Liver (tissue), 9 donors: ENCODE results near the gene FASN. TPM values are rescaled to one million over a fixed set of nuclear protein-coding genes. Genes with fewer than 3 reads are reported as not detected.

Source experiments
- DNase-seq: peaks from one replicate; pipeline ENCODE4 v3.0.0-alpha.2; 2017; ENCODE audit warnings: low spot score
- H3K27ac ChIP-seq, 2 donors: one replicate each; pipeline ENCODE4 v1.7.0; 2013; ENCODE audit warnings: inconsistent platforms in 2 of 2, low read length in 2 of 2, control low read depth in 1 of 2, low read depth in 1 of 2, mild to moderate bottlenecking in 1 of 2
- H3K27me3 ChIP-seq, 4 donors: one replicate each; pipeline versions ENCODE4 v1.6.1 to v1.7.0; 2013; ENCODE audit warnings: low read length in 3 of 4, inconsistent platforms in 1 of 4, mild to moderate bottlenecking in 1 of 4, moderate library complexity in 1 of 4; ENCODE audit not compliant: control insufficient read depth in 4 of 4, insufficient read depth in 4 of 4
- H3K36me3 ChIP-seq, 4 donors: one replicate each; pipeline versions ENCODE4 v1.6.1 to v1.7.0; 2013; ENCODE audit warnings: low read length in 3 of 4, mild to moderate bottlenecking in 3 of 4, low read depth in 1 of 4, moderate library complexity in 1 of 4; ENCODE audit not compliant: control insufficient read depth in 4 of 4, insufficient read depth in 3 of 4
- H3K4me1 ChIP-seq, 4 donors: one replicate each; pipeline versions ENCODE4 v1.6.1 to v1.7.0; 2013; ENCODE audit warnings: low read length in 3 of 4, mild to moderate bottlenecking in 3 of 4, moderate library complexity in 1 of 4; ENCODE audit not compliant: control insufficient read depth in 4 of 4, insufficient read depth in 4 of 4
- H3K4me3 ChIP-seq, 3 donors: one replicate each; pipeline versions ENCODE4 v1.6.1 to v1.7.0; 2013; ENCODE audit warnings: low read length in 3 of 3, control low read depth in 1 of 3, low read depth in 1 of 3, mild to moderate bottlenecking in 1 of 3
- H3K9ac ChIP-seq, 2 donors: one replicate each; pipeline ENCODE4 v1.7.0; 2013; ENCODE audit warnings: low read length in 2 of 2, mild to moderate bottlenecking in 2 of 2, moderate library complexity in 2 of 2, control low read depth in 1 of 2, low read depth in 1 of 2
- H3K9me3 ChIP-seq, 4 donors: one replicate each; pipeline versions ENCODE4 v1.6.1 to v1.7.0; 2013; ENCODE audit warnings: low read length in 3 of 4; ENCODE audit not compliant: control insufficient read depth in 4 of 4
- FOXA1 ChIP-seq: IDR thresholded peaks from 2 replicates; pipeline ENCODE4 v1.6.1; 2016; ENCODE audit warnings: antibody characterized with exemption
- FOXA2 ChIP-seq: IDR thresholded peaks from 2 replicates; pipeline ENCODE4 v1.6.1; 2016; ENCODE audit warnings: antibody characterized with exemption
- GABPA ChIP-seq, 2 donors: IDR thresholded peaks in 1 of 2; conservative IDR thresholded peaks in 1 of 2; 2 replicates each; pipeline ENCODE4 v1.6.1; 2016; ENCODE audit warnings: antibody characterized with exemption in 2 of 2, mild to moderate bottlenecking in 1 of 2, moderate library complexity in 1 of 2
- HNF4A ChIP-seq, 2 donors: conservative IDR thresholded peaks; 2 replicates each; pipeline ENCODE4 v1.6.1; 2016; ENCODE audit warnings: antibody characterized with exemption in 2 of 2, mild to moderate bottlenecking in 2 of 2
- HNF4G ChIP-seq: IDR thresholded peaks from 2 replicates; pipeline ENCODE4 v1.6.1; 2016; ENCODE audit warnings: antibody characterized with exemption
- JUND ChIP-seq, 2 donors: IDR thresholded peaks; 2 replicates each; pipeline ENCODE4 v1.6.1; 2016; ENCODE audit warnings: antibody characterized with exemption in 2 of 2
- NR2F2 ChIP-seq: IDR thresholded peaks from 2 replicates; pipeline ENCODE4 v1.6.1; 2016; ENCODE audit warnings: antibody characterized with exemption
- RAD21 ChIP-seq, 2 donors: IDR thresholded peaks; 2 replicates each; pipeline ENCODE4 v1.6.1; 2016; ENCODE audit warnings: antibody characterized with exemption in 2 of 2, mild to moderate bottlenecking in 2 of 2
- RXRA ChIP-seq, 2 donors: IDR thresholded peaks; 2 replicates each; pipeline ENCODE4 v1.6.1; 2017 to 2018; ENCODE audit warnings: antibody characterized with exemption in 2 of 2, mild to moderate bottlenecking in 1 of 2
- SP1 ChIP-seq: IDR thresholded peaks from 2 replicates; pipeline ENCODE4 v1.6.1; 2018; ENCODE audit warnings: antibody characterized with exemption, mild to moderate bottlenecking
- TAF1 ChIP-seq: conservative IDR thresholded peaks from 2 replicates; pipeline ENCODE4 v1.6.1; 2016; ENCODE audit warnings: antibody characterized with exemption, mild to moderate bottlenecking
- YY1 ChIP-seq: IDR thresholded peaks from 2 replicates; pipeline ENCODE4 v1.6.1; 2016; ENCODE audit warnings: antibody characterized with exemption, mild to moderate bottlenecking
- WGBS: extraction: QIAGEN DNeasy Blood & Tissue Kit; methylation state at CpG from one replicate; pipeline ENCODE4 v1.1.7; 2013; 5-methylcytosine and 5-hydroxymethylcytosine counted together
- polyA plus RNA-seq, 2 donors: library from polyadenylated mRNA; stranded (reverse) in 1 of 2; unstranded in 1 of 2; fragments of 200-250 nt in 1 of 2; fragments of >200 nt in 1 of 2; fragmentation: Nextera tagmentation in 1 of 2; extraction: Ambion mirVana in 1 of 2; gene quantifications; one replicate each; pipeline versions ENCODE4 v1.2.1 to v1.2.3, GENCODE V29; 2013 to 2015
- total RNA-seq, 2 donors: library from RNA; depleted of rRNA; stranded (reverse); fragments of >200 nt; gene quantifications; one replicate each; pipeline ENCODE4 v1.2.3, GENCODE V29; 2014
- TF ChIP-seq, protein P1 (sequence below): IDR thresholded peaks from 2 replicates; pipeline ENCODE4 v1.6.1; 2016; ENCODE audit warnings: antibody characterized with exemption
- TF ChIP-seq, protein P2 (sequence below): IDR thresholded peaks from 2 replicates; pipeline ENCODE4 v1.6.1; 2016; ENCODE audit warnings: antibody characterized with exemption
- TF ChIP-seq, protein P3 (sequence below): IDR thresholded peaks from 2 replicates; pipeline ENCODE4 v1.6.1; 2016; ENCODE audit warnings: antibody characterized with exemption
- TF ChIP-seq, protein P4 (sequence below): fragments of 150-350 bp; IDR thresholded peaks from 2 replicates; pipeline ENCODE4 v1.5.1; 2017; ENCODE audit warnings: improper control_type of control experiment, low read depth, low read length; ENCODE audit not compliant: missing input control
- TF ChIP-seq, protein P5 (sequence below): IDR thresholded peaks from 2 replicates; pipeline ENCODE4 v1.6.1; 2016; ENCODE audit warnings: antibody characterized with exemption, mild to moderate bottlenecking
- donor health status: healthy.
- donor health status: healthy.
- donor health status: healthy.
- donor health status: healthy.
- donor health status: healthy.

The FASN gene
- total and polyA plus RNA-seq, 4 donors = 53.1 to 229 (median 130) TPM

DNA sequence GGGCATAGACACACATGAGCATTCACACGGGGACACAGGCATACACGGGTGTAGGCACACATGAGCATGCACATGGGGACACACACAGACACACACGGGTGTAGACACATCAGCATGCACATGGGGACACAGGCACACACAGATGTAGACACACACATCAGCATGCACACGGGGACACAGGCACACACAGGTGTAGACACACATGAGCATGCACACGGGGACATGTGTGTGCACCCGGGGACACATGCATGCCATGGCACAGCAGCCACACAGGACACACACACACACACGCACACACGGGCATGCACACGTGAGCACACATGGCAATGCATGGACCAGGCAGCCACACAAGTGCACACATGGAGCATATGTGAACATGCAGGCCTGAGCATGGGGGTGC is 55.4 kb downstream of the FASN start:
- WGBS = 93% methylated on average over 9 of the region's 9 CpGs

More for the DNA sequence above, 55.4 kb downstream of the FASN start:
- H3K9ac ChIP-seq = no peak overlapping the region
- peaks cover 0 to 8% (median 1%) of the 10 kb centered on the region in 4 donors for H3K36me3 ChIP-seq
- no peaks in the 10 kb centered on the region for H3K9me3 ChIP-seq
- TF ChIP-seq SP1 (no peak), RAD21 (IDR thresholded peaks at IDR 0.05) (no peak), HNF4G (no peak), TAF1 (no peak), GABPA (IDR thresholded peaks at IDR 0.05 in 1 of 2, conservative IDR thresholded peaks at IDR 0.05 in 1 of 2) (no peak), FOXA2 (no peak), JUND (IDR thresholded peaks at IDR 0.05) (no peak), RXRA (IDR thresholded peaks at IDR 0.05) (no peak), NR2F2 (no peak), HNF4A (conservative IDR thresholded peaks at IDR 0.05) (no peak), FOXA1 (no peak), YY1 (no peak)
- TF ChIP-seq, protein P1, sequence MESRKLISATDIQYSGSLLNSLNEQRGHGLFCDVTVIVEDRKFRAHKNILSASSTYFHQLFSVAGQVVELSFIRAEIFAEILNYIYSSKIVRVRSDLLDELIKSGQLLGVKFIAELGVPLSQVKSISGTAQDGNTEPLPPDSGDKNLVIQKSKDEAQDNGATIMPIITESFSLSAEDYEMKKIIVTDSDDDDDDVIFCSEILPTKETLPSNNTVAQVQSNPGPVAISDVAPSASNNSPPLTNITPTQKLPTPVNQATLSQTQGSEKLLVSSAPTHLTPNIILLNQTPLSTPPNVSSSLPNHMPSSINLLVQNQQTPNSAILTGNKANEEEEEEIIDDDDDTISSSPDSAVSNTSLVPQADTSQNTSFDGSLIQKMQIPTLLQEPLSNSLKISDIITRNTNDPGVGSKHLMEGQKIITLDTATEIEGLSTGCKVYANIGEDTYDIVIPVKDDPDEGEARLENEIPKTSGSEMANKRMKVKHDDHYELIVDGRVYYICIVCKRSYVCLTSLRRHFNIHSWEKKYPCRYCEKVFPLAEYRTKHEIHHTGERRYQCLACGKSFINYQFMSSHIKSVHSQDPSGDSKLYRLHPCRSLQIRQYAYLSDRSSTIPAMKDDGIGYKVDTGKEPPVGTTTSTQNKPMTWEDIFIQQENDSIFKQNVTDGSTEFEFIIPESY = no peak
- TF ChIP-seq, protein P2, sequence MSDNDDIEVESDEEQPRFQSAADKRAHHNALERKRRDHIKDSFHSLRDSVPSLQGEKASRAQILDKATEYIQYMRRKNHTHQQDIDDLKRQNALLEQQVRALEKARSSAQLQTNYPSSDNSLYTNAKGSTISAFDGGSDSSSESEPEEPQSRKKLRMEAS = no peak
- TF ChIP-seq, protein P3, sequence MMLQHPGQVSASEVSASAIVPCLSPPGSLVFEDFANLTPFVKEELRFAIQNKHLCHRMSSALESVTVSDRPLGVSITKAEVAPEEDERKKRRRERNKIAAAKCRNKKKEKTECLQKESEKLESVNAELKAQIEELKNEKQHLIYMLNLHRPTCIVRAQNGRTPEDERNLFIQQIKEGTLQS = no peak
- TF ChIP-seq, protein P4, sequence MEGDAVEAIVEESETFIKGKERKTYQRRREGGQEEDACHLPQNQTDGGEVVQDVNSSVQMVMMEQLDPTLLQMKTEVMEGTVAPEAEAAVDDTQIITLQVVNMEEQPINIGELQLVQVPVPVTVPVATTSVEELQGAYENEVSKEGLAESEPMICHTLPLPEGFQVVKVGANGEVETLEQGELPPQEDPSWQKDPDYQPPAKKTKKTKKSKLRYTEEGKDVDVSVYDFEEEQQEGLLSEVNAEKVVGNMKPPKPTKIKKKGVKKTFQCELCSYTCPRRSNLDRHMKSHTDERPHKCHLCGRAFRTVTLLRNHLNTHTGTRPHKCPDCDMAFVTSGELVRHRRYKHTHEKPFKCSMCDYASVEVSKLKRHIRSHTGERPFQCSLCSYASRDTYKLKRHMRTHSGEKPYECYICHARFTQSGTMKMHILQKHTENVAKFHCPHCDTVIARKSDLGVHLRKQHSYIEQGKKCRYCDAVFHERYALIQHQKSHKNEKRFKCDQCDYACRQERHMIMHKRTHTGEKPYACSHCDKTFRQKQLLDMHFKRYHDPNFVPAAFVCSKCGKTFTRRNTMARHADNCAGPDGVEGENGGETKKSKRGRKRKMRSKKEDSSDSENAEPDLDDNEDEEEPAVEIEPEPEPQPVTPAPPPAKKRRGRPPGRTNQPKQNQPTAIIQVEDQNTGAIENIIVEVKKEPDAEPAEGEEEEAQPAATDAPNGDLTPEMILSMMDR = no peak
- TF ChIP-seq, protein P5, sequence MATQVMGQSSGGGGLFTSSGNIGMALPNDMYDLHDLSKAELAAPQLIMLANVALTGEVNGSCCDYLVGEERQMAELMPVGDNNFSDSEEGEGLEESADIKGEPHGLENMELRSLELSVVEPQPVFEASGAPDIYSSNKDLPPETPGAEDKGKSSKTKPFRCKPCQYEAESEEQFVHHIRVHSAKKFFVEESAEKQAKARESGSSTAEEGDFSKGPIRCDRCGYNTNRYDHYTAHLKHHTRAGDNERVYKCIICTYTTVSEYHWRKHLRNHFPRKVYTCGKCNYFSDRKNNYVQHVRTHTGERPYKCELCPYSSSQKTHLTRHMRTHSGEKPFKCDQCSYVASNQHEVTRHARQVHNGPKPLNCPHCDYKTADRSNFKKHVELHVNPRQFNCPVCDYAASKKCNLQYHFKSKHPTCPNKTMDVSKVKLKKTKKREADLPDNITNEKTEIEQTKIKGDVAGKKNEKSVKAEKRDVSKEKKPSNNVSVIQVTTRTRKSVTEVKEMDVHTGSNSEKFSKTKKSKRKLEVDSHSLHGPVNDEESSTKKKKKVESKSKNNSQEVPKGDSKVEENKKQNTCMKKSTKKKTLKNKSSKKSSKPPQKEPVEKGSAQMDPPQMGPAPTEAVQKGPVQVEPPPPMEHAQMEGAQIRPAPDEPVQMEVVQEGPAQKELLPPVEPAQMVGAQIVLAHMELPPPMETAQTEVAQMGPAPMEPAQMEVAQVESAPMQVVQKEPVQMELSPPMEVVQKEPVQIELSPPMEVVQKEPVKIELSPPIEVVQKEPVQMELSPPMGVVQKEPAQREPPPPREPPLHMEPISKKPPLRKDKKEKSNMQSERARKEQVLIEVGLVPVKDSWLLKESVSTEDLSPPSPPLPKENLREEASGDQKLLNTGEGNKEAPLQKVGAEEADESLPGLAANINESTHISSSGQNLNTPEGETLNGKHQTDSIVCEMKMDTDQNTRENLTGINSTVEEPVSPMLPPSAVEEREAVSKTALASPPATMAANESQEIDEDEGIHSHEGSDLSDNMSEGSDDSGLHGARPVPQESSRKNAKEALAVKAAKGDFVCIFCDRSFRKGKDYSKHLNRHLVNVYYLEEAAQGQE = no peak
- no peak for DNase-seq
- H3K27me3 ChIP-seq = no peaks in the 10 kb centered on the region
- no peak overlapping the region for H3K4me3 ChIP-seq
- peaks cover 8 to 53% (median 32%) of the 10 kb centered on the region in 4 donors for H3K4me1 ChIP-seq
- no peak overlapping the region for H3K27ac ChIP-seq
